Measurements from ENCODE around the gene CACNG1.

The CACNG1 gene

GRCh38 chr17:67049025-67049739 is 4.8 kb downstream of the CACNG1 start:
- no peak for DNase-seq (ENCODE audit: low read depth, low spot score)
- H3K4me3 ChIP-seq (ENCODE audit: low read length) = no peak overlapping the region

DNA sequence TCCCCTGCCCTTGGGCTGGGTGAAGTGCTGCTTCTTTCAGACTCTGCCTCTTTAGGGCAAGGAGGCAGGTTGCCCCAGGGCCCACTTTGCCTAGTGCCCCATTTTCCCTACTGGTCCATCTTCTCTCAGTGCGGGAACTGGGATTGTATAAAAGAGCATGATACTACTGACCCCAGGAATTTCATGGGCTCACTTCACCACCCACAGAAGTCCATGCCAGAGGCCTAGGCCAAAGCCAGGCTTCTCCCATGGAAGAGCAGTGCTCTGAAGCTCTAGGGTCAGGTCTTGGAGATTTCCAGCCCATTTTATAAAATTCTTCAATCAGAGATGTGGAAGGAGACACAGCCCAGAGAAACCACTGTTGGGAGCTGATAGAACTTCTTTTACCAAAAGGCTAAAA is 5.7 kb downstream of the CACNG1 start:
- DNase-seq (ENCODE audit: low read depth, low spot score) = no peak
- no peak overlapping the region for H3K4me3 ChIP-seq (ENCODE audit: low read length)

- no peak for DNase-seq (ENCODE audit: low read depth, low spot score)
- H3K4me3 ChIP-seq (ENCODE audit: low read length) = no peak overlapping the region
Measured at GRCh38 chr17:67050471-67051154, 6.3 kb downstream of the CACNG1 start.

GRCh38 chr17:67051155-67051538 is 6.8 kb downstream of the CACNG1 start:
- no peak for DNase-seq (ENCODE audit: low read depth, low spot score)

DNA sequence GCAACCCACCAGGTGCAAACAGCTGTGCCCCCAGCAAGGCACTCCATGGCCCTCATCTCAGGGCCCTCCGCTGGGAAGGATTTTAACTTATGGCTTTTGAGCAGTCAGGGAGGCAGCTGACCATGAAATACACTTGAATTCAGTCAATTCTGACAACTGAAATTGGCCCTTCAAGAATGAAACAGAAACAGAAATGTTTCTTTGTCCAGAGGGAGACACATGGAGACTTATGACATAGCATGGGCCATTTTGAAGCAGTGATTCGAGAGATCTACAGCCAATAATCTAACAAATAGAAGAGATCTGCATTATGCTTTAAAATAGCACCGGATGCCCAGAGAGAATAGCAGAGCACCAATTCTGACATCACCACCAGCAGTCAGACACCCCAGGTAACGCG is 7.5 kb downstream of the CACNG1 start:
- H3K4me3 ChIP-seq (ENCODE audit: low read length) = no peak overlapping the region
- no peak for DNase-seq (ENCODE audit: low read depth, low spot score)

More at GRCh38 chr17:67051155-67051538, 6.8 kb downstream of the CACNG1 start:
- H3K4me3 ChIP-seq (ENCODE audit: low read length) = no peak overlapping the region

GRCh38 chr17:67052720-67053437 is 8.5 kb downstream of the CACNG1 start:
- no peak for DNase-seq (ENCODE audit: low read depth, low spot score)
- H3K4me3 ChIP-seq (ENCODE audit: low read length) = no peak overlapping the region

DNA sequence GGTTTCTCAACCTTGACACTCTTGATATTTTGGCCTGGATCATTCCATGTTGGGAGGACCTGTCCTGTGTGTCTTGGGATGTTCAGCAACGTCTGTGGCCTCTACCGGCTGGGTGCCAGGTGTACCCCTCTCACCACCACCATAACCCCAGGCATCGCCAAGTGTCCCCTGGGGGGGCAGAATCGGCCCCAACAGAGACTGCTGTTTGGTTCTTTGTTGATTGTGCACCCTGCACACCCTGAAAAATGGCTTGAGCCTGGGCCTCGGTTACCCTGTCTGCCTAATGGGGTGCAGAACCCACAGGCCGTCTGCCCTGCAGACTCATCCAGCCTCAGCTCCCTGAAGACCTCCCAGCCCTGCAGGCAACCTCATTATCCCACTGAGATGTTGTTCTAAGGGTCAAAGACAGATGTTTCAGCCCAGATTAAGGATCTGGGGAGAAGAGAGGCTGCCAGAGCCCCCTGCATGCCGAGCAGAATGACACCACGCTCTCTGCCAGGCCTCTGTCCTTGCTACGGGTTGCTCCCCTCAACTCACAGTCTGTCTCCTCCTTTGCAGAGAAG is 9.2 kb downstream of the CACNG1 start:
- no peak overlapping the region for H3K4me3 ChIP-seq (ENCODE audit: low read length)
- DNase-seq (ENCODE audit: low read depth, low spot score) = no peak

DNA sequence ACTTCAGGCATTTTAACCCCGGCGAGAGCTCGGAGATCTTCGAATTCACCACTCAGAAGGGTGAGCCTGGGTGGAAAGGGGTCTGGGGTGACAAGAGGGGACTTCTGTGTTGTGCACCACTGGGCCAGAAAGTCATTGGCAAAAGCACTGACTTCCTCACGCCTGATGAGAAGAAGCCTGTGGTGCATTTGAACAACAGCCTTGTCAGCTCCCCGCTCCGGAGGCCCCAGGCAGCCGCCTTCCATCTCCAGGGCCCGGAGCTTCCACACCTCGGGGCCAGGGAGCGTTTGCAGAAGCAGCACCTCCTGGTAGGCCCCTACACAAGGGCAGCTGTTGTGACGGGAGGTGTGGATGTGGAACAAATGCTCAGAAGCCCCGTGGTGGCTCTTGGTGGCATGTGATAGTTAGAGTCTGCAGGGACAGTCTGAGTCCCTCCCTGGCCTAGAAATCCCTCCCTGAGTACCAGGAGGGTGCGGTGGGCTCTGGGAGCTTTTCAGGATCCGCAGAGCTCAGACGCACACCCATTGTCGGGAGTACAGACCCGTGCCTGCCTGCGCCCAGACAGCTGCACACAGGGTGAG is 9.7 kb downstream of the CACNG1 start:
- H3K4me3 ChIP-seq (ENCODE audit: low read length) = no peak overlapping the region
- no peak for DNase-seq (ENCODE audit: low read depth, low spot score)

GRCh38 chr17:67054608-67055007 is 10.3 kb downstream of the CACNG1 start:
- no peak overlapping the region for H3K4me3 ChIP-seq (ENCODE audit: low read length)
- no peak for DNase-seq (ENCODE audit: low read depth, low spot score)

DNA sequence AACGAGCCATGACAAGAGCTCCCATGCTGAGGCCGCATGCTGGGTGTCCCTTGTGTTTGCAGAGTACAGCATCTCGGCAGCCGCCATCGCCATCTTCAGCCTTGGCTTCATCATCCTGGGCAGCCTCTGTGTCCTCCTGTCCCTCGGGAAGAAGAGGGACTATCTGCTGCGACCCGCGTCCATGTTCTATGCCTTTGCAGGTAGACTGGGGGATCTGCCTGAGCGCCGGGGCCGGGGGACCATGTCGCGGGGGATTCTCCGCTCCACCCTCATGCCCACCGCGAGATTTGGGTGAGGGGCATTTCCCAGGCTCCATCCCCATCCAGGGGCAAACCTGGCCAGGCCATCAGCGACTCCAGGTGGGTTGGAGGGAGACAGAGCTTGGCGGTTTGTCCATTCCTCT is 10.7 kb downstream of the CACNG1 start:
- H3K4me3 ChIP-seq (ENCODE audit: low read length) = no peak overlapping the region
- no peak for DNase-seq (ENCODE audit: low read depth, low spot score)

- no peak for DNase-seq (ENCODE audit: low read depth, low spot score)
- H3K4me3 ChIP-seq (ENCODE audit: low read length) = no peak overlapping the region
Measured at GRCh38 chr17:67055811-67056745, 11.7 kb downstream of the CACNG1 start.

DNA sequence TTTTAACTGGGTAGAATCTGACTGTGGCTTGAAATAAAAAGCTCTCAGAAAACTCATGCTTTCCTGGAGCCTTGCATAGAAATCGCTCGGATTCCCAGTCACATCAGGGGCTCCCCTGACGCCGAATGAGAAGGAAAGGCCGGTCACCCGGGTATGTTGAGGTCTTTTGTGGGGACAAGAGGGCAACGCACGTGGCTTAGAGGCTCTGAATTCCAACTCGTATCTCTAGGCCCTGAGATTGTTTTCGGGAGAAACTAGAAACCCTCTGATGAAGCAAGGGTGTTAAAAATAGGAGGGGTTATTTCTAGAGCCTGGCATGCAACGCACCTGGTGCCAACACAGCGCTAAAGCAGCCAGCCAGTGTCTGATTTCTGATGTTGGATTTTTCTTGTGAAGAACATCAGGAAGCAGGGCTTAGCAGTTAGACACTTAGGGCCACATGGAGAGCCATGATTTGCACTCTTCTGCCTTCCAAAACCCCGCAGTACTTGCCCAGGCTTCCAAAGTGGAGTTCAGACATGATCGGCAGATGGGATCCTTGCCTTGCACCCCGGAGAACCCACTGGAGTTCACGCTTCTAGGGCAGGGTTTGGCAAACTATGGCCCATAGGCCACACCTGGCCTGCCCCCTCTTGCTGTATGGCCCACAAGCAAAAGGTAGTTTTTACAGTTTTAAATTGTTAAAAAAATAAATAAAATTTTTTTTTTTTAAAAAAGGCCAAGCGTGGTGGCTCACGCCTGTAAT is 12.6 kb downstream of the CACNG1 start:
- no peak overlapping the region for H3K4me3 ChIP-seq (ENCODE audit: low read length)
- no peak for DNase-seq (ENCODE audit: low read depth, low spot score)

- no peak for DNase-seq (ENCODE audit: low read depth, low spot score)
Measured at GRCh38 chr17:67058036-67058435, 13.7 kb downstream of the CACNG1 start.

GRCh38 chr17:67059372-67059771 is 15.0 kb downstream of the CACNG1 start:
- no peak overlapping the region for H3K4me3 ChIP-seq (ENCODE audit: low read length)

More at GRCh38 chr17:67058036-67058435, 13.7 kb downstream of the CACNG1 start:
- no peak overlapping the region for H3K4me3 ChIP-seq (ENCODE audit: low read length)

GRCh38 chr17:67063141-67063540 is 18.8 kb downstream of the CACNG1 start:
- no peak overlapping the region for H3K4me3 ChIP-seq (ENCODE audit: low read length)
- DNase-seq (ENCODE audit: low read depth, low spot score) = no peak

More at GRCh38 chr17:67059372-67059771, 15.0 kb downstream of the CACNG1 start:
- DNase-seq (ENCODE audit: low read depth, low spot score) = no peak

DNA sequence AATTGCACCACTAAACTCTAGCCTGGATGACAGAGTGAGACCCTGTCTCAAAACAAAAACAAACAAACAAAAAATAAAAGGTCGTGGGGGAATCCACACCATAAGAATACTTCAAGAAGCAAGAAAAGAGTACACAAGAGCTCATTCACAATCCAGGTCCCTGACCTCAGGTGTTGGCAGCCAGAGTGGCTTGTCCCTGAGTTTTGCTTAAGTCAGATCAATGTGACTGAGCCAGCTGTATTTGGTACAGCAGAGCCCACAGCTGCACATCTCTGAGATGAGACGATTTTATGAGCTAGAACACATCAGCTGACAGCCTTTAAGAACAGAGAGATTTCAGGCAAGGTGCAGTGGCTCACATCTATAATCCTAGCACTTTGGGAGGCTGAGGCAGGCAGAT is 22.4 kb downstream of the CACNG1 start:
- no peak overlapping the region for H3K4me3 ChIP-seq (ENCODE audit: low read length)
- no peak for DNase-seq (ENCODE audit: low read depth, low spot score)

DNA sequence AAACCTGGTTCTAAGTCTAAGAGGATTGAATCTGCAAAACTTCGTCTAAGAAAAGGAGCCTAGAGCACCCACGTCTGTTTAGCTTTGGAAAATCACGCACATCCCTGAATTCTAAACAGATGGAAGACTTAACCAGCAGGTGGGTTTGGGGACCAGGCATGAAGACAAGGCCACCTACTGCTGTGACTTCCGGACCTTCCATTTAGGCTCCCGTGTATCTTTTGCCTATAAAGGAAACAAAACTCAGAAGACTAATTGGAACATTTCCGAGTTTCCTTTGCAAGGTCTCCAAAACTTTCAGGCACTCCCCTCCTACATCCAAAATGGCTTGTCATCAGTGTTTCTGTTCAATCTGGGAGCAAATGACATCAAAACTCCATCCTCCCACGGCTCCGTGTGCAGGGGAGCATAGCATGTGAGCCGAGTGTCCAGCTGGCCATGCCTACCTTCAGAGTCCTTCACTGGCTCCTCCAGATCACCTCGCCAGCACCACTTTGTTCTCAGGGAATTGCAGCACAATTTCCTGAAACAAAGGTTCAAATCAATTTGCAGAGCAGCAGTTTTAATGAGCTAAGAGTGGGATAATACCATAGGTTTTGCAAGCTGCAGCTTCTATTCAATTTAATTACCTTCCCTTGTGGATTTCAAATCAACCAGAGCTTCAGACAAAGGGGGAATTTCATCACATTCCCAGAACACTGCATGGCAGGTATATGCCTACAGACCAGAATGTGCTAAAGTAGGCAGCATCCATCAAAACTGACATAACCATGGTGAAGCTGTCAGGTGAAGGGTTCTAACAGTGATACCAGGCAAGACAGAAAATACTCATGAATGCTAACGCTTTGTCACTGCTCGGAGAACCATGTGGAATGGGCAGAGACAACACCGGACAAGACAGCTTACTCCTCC is 23.5 kb downstream of the CACNG1 start:
- H3K4me3 ChIP-seq (ENCODE audit: low read length) = no peak overlapping the region
- no peak for DNase-seq (ENCODE audit: low read depth, low spot score)
